Measurements from ENCODE around the gene CUL5. TPM values are rescaled to one million over a fixed set of nuclear protein-coding genes. Genes with fewer than 3 reads are reported as not detected.

The CUL5 gene
- total RNA-seq, 6 donors from 2014 or later: 12.5 to 35.5 (median 24.1) TPM

- DNase-seq (no peak), ATAC-seq (ENCODE audit: low FRiP score in 2 of 2) (no peak)
- Histone ChIP-seq H3K4me3 (no peak overlapping the region), H3K36me3 (peaks cover 50 to 95% (median 74%) of the 10 kb centered on the region in 4 donors), H3K27ac (no peak overlapping the region), H3K4me1 (no peaks in the 10 kb centered on the region), H3K27me3 (no peaks in the 10 kb centered on the region), H3K9me3 (no peaks in the 10 kb centered on the region)
- 83 to 85% methylated on average over 1 of the region's 1 CpG for WGBS, 2 donors
- TF ChIP-seq POLR2AphosphoS5 (IDR thresholded peaks at IDR 0.05) (no peak), POLR2A (IDR thresholded peaks at IDR 0.05) (no peak), CTCF (IDR thresholded peaks at IDR 0.05) (no peak), EP300 (IDR thresholded peaks at IDR 0.05) (no peak)
These were observed 138.5 kb downstream of the CUL5 start for GRCh38 chr11:108147150-108147549.

DNA sequence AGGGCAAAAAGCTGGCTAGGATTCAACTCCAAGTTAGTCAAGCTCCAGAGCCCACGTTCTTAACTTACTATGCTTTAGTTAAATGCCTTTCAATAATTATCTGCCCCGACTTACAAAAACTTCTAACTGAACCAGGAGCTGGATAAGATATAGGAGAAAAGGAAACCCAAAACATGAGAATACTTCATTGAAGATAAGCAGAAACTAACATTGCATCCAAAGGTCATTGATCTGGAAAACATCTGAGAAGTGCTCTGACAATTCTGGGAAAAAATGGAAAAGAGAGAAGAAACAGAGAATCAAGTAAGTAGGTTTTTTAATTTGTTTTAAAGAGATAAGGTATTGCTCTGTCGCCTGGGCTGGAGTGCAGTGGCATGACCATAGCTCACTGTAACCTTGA is 139.9 kb downstream of the CUL5 start:
- TF ChIP-seq EP300 (IDR thresholded peaks at IDR 0.05) (no peak), POLR2A (IDR thresholded peaks at IDR 0.05) (no peak), POLR2AphosphoS5 (IDR thresholded peaks at IDR 0.05) (no peak), CTCF (IDR thresholded peaks at IDR 0.05) (no peak)
- no peak for ATAC-seq (ENCODE audit: low FRiP score in 2 of 2)
- WGBS, 2 donors: 81 to 89% methylated on average over 3 of the region's 3 CpGs
- H3K27me3 ChIP-seq: no peaks in the 10 kb centered on the region
- H3K36me3 ChIP-seq: peaks cover 39 to 86% (median 62%) of the 10 kb centered on the region in 4 donors
- H3K27ac ChIP-seq: no peak overlapping the region
- no peak overlapping the region for H3K4me3 ChIP-seq
- no peaks in the 10 kb centered on the region for H3K9me3 ChIP-seq
- H3K4me1 ChIP-seq: no peaks in the 10 kb centered on the region
- no peak for DNase-seq

- H3K27ac ChIP-seq: no peak overlapping the region
- TF ChIP-seq CTCF (IDR thresholded peaks at IDR 0.05) (no peak), POLR2A (IDR thresholded peaks at IDR 0.05) (no peak), EP300 (IDR thresholded peaks at IDR 0.05) (no peak), POLR2AphosphoS5 (IDR thresholded peaks at IDR 0.05) (no peak)
- no peak for ATAC-seq (ENCODE audit: low FRiP score in 2 of 2)
- WGBS, 2 donors: 83 to 84% methylated on average over 2 of the region's 2 CpGs
- DNase-seq: no peak
- no peaks in the 10 kb centered on the region for H3K4me1 ChIP-seq
- H3K9me3 ChIP-seq: no peaks in the 10 kb centered on the region
- no peaks in the 10 kb centered on the region for H3K27me3 ChIP-seq
- H3K4me3 ChIP-seq: no peak overlapping the region
- peaks cover 8 to 70% (median 22%) of the 10 kb centered on the region in 4 donors for H3K36me3 ChIP-seq
These were observed 145.9 kb downstream of the CUL5 start for GRCh38 chr11:108154591-108154990.

Small RNAs within 50 kb of the gene (small RNA-seq; reads per million reads assigned to genes)
- gene RF00019: 0 reads per million in 4 donors

Other genes starting within 250 kb of the CUL5 start
- gene SLC35F2, start 150.1 kb upstream of the CUL5 start, total RNA-seq: 10 to 100 TPM in 2 of 6 donors, 1 to 10 TPM in 4; 1.4 to 10.6 (median 5.5) TPM
- 1 to 10 TPM in 5 of 6 donors, not detected in 1; 1.8 to 7.3 (median 3.5) TPM for gene RAB39A, start 80.5 kb upstream of the CUL5 start, total RNA-seq
- 100 to 1,000 TPM in 1 of 6 donors, 10 to 100 TPM in 5; 61.2 to 114 (median 72.9) TPM for gene ACAT1, start 112.7 kb downstream of the CUL5 start, total RNA-seq
- 10 to 100 TPM in 4 of 6 donors, 1 to 10 TPM in 2; 9.5 to 21.3 (median 12.8) TPM for gene NPAT, start 213.7 kb downstream of the CUL5 start, total RNA-seq
- 100 to 1,000 TPM in 2 of 6 donors, 10 to 100 TPM in 4; 37.9 to 248 (median 62.6) TPM for gene ATM, start 214.2 kb downstream of the CUL5 start, total RNA-seq